ENCODE data around the gene ENOSF1.
"Not testable (repeated sequence)": the region's sequence is repeated elsewhere in the genome, so short reads cannot be mapped to it uniquely, and the experiment has no call there.

The ENOSF1 gene

GRCh38 chr18:712401-713134 is at the start of gene ENOSF1:
ENOSF1 (minus strand) TSS chr18:712630; CDS start chr18:712587, 43 bp downstream.
- DNase-seq (ENCODE audit: low spot score in 2 of 2) = peak; percentile 74 to 93
- H3K9me3 Mint-ChIP-seq = no peaks in the 10 kb centered on the region
- peak within 1 kb of the TSS; percentile 95 for H3K27ac Mint-ChIP-seq
- H3K4me1 Mint-ChIP-seq = peaks cover 64% of the 10 kb centered on the region
- peak within 1 kb of the TSS; percentile 85 for H3K4me3 Mint-ChIP-seq
- peak; percentile 81 for ATAC-seq
- peaks cover 77% of the 10 kb centered on the region for H3K36me3 Mint-ChIP-seq

- not testable (repeated sequence) for ATAC-seq; DNase-seq (ENCODE audit: low spot score in 2 of 2); H3K4me3 Mint-ChIP-seq; H3K9me3 Mint-ChIP-seq; H3K27ac Mint-ChIP-seq
- peaks cover 46% of the 10 kb centered on the region for H3K36me3 Mint-ChIP-seq
- peaks cover 20% of the 10 kb centered on the region for H3K4me1 Mint-ChIP-seq
Observed at GRCh38 chr18:759864-760263, 47.4 kb upstream of the ENOSF1 start.

- Mint-ChIP-seq H3K4me3 (no peak overlapping the region), H3K27ac (no peak overlapping the region), H3K9me3 (no peaks in the 10 kb centered on the region), H3K36me3 (peaks cover 78% of the 10 kb centered on the region), H3K4me1 (no peaks in the 10 kb centered on the region)
- DNase-seq (ENCODE audit: low spot score in 2 of 2) = no peak
- ATAC-seq = no peak
Observed at GRCh38 chr18:755506-755905, 43.1 kb upstream of the ENOSF1 start.

GRCh38 chr18:754656-755055 is 42.2 kb upstream of the ENOSF1 start:
- DNase-seq (ENCODE audit: low spot score in 2 of 2) (no peak), ATAC-seq (no peak)
- peaks cover 82% of the 10 kb centered on the region for H3K36me3 Mint-ChIP-seq
- no peaks in the 10 kb centered on the region for H3K4me1 Mint-ChIP-seq
- H3K27ac Mint-ChIP-seq = peak overlapping the region; percentile 8
- H3K9me3 Mint-ChIP-seq = no peaks in the 10 kb centered on the region
- H3K4me3 Mint-ChIP-seq = no peak overlapping the region

DNA sequence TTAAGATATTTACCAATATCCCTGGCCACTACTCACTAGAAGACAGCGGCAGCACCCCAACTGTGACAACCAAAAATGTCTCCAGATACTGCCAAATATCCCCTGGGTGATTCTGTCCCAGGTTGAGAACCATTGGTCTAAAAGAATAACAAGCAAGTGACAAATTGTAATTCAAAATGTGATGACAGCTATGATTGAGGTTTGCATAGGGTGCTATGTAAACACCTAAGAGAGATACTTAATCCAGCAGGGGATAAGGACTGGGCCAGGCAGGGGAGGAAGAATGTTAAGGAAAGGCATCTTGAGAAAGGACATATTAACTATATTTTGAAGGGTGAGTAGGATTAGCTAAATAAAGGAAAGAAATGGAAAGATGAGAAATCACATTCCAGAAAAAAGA is 38.0 kb upstream of the ENOSF1 start:
- H3K9me3 Mint-ChIP-seq = no peaks in the 10 kb centered on the region
- H3K27ac Mint-ChIP-seq = no peak overlapping the region
- DNase-seq (ENCODE audit: low spot score in 2 of 2) (no peak), ATAC-seq (no peak)
- H3K36me3 Mint-ChIP-seq = peaks cover 100% of the 10 kb centered on the region
- no peak overlapping the region for H3K4me3 Mint-ChIP-seq
- H3K4me1 Mint-ChIP-seq = no peaks in the 10 kb centered on the region

DNA sequence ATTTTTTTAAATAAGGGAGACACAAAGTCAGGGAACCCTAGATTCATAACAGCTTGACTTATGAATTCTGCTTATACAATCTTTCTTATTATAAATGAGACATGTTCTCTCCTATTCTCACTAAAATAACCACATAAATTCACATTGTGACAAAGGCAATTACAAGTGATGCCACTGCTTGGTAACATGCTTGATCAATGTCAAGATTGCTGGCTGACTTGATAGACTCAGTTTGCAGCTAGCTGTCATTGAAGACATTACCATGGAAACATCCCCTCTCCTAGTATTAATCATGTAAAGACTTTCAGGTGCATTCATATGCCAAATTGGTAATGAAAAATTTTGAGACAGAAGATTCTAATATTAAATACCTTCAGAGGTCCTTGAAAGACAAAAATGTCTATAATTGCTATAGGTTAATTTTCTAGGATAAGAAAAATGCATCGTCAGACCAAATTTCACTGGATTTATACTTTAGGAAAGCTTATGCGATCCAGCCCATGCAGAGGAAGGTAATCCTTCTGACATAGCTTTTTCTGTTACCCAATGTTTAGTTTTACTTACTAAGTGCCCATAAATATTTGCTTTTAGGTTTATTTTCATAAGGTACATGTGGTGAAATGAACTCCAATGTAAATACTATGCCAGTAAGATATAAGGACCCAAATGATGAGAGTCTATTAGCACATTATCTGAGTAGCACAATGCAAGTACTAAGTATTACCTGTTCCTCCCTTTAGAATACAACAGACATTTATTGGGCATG is 32.6 kb upstream of the ENOSF1 start:
- ATAC-seq = no peak

DNA sequence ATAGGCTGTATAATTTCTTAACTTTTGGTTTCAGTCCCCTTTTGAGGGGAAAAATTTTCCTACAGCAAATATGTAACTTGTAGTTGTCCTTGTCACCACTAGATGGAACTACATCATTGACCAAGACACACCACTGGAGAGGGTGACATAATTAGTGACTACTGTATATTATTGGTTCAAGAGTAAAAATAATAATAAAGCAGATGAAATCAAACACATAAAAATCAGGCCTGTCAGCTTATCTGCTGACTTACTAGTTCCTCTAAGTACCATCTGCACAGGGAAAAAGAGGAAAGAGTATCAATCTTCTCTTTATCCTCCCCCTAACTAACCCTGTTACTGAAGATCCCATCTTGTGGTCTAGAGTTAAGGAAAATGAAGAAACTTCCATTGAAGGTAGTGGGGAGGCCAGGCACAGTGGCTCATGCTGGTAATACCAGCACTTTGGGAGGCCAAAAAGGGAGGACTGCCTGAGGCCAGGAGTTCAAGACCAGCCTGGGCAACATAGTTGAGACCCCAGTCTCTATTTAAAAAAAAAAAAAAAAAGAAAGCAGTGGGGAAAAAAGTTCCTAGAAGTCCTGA is 29.6 kb upstream of the ENOSF1 start:
- Mint-ChIP-seq H3K36me3 (peaks cover 100% of the 10 kb centered on the region), H3K4me1 (peaks cover 6% of the 10 kb centered on the region), H3K4me3 (no peak overlapping the region), H3K9me3 (no peaks in the 10 kb centered on the region), H3K27ac (peak overlapping the region; percentile 20)
- no peak for DNase-seq (ENCODE audit: low spot score in 2 of 2)
- ATAC-seq = peak; percentile 63

More for the DNA sequence above, 32.6 kb upstream of the ENOSF1 start:
- Mint-ChIP-seq H3K4me1 (peaks cover 6% of the 10 kb centered on the region), H3K4me3 (no peak overlapping the region), H3K9me3 (no peaks in the 10 kb centered on the region), H3K36me3 (peaks cover 100% of the 10 kb centered on the region), H3K27ac (no peak overlapping the region)
- no peak for DNase-seq (ENCODE audit: low spot score in 2 of 2)

GRCh38 chr18:732371-732770 is 19.9 kb upstream of the ENOSF1 start:
- no peak overlapping the region for H3K4me3 Mint-ChIP-seq
- H3K9me3 Mint-ChIP-seq = no peaks in the 10 kb centered on the region
- peaks cover 100% of the 10 kb centered on the region for H3K36me3 Mint-ChIP-seq
- H3K4me1 Mint-ChIP-seq = peaks cover 10% of the 10 kb centered on the region
- ATAC-seq = no peak
- H3K27ac Mint-ChIP-seq = peak overlapping the region; percentile 40
- no peak for DNase-seq (ENCODE audit: low spot score in 2 of 2)

GRCh38 chr18:731185-731584 is 18.8 kb upstream of the ENOSF1 start:
- ATAC-seq = no peak
- H3K9me3 Mint-ChIP-seq = no peaks in the 10 kb centered on the region
- no peak for DNase-seq (ENCODE audit: low spot score in 2 of 2)
- peaks cover 10% of the 10 kb centered on the region for H3K4me1 Mint-ChIP-seq
- H3K27ac Mint-ChIP-seq = peak overlapping the region; percentile 20
- H3K36me3 Mint-ChIP-seq = peaks cover 100% of the 10 kb centered on the region
- no peak overlapping the region for H3K4me3 Mint-ChIP-seq

DNA sequence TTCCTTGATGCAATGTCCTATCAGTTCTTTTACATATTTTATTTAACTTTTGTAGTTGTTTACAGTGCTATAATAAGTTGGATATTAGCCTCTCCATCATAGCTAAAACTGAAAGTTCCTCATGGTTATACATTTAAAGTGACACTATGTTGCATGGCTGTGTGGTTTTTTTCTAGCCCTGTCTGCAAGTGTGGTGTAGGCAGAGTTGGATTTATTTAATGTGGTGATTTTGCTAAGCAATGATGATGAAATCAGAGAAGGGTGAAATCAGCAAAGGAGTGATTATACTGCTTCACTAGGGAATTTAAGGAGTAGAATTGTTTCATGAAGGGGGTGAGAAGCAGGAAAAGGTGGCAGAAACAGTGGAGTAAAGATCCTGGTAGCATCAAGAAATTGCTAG is 18.3 kb upstream of the ENOSF1 start:
- peaks cover 10% of the 10 kb centered on the region for H3K4me1 Mint-ChIP-seq
- no peaks in the 10 kb centered on the region for H3K9me3 Mint-ChIP-seq
- H3K36me3 Mint-ChIP-seq = peaks cover 100% of the 10 kb centered on the region
- H3K27ac Mint-ChIP-seq = peak overlapping the region; percentile 20
- ATAC-seq = no peak
- H3K4me3 Mint-ChIP-seq = no peak overlapping the region
- no peak for DNase-seq (ENCODE audit: low spot score in 2 of 2)

DNA sequence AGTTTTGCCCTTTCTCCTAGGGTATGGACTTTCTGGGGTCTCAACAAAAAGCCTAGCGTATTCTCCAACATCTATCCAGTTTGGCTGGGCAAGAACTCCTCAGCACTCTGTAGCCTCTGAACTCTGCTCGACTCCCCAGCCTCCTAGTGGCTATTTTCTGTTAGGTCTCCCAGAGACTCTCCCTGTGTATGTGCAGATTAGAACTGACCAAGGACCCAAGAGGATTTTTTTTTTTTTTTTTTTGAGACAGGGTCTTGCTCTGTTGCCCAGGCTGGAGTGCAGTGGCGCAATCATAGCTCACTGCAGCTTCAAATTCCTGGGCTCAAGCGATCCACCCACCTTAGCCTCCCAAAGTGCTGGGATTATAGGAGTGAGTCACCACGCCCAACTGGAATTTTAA is 17.7 kb upstream of the ENOSF1 start:
- not testable (repeated sequence) for H3K4me3 Mint-ChIP-seq; H3K9me3 Mint-ChIP-seq; DNase-seq (ENCODE audit: low spot score in 2 of 2); H3K27ac Mint-ChIP-seq
- Mint-ChIP-seq H3K4me1 (peaks cover 10% of the 10 kb centered on the region), H3K36me3 (peaks cover 100% of the 10 kb centered on the region)
- ATAC-seq = peak; percentile 66

DNA sequence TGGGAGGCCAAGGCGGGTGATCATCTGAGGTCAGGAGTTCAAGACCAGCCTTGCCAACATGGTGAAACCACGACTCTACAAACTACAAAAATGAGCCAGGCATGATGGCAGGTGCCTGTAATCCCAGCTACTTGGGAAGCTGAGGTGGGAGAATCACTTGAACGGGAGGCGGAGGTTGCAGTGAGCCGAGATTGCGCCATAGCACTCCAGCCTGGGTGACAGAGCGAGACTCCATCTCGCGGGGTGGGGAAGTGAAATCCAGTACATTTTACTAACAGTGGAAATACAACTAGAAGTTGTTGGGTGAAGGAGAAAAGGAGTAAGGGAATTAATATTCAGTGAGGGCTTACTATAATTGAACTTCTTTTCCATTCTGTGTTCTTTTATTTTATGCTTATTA is 13.2 kb upstream of the ENOSF1 start:
- DNase-seq (ENCODE audit: low spot score in 2 of 2) (no peak), ATAC-seq (no peak)
- peak overlapping the region; percentile 63 for H3K27ac Mint-ChIP-seq
- peaks cover 90% of the 10 kb centered on the region for H3K36me3 Mint-ChIP-seq
- peaks cover 2% of the 10 kb centered on the region for H3K4me1 Mint-ChIP-seq
- no peaks in the 10 kb centered on the region for H3K9me3 Mint-ChIP-seq
- H3K4me3 Mint-ChIP-seq = no peak overlapping the region

GRCh38 chr18:723541-724080 is 11.2 kb upstream of the ENOSF1 start:
- ATAC-seq (no peak), DNase-seq (ENCODE audit: low spot score in 2 of 2) (no peak)
- Mint-ChIP-seq H3K4me1 (no peaks in the 10 kb centered on the region), H3K27ac (peak overlapping the region; percentile 43), H3K4me3 (no peak overlapping the region), H3K36me3 (peaks cover 80% of the 10 kb centered on the region), H3K9me3 (no peaks in the 10 kb centered on the region)

GRCh38 chr18:717003-717402 is 4.6 kb upstream of the ENOSF1 start:
- ATAC-seq (no peak), DNase-seq (ENCODE audit: low spot score in 2 of 2) (no peak)
- H3K9me3 Mint-ChIP-seq = no peaks in the 10 kb centered on the region
- H3K27ac Mint-ChIP-seq = peak overlapping the region; percentile 87
- H3K36me3 Mint-ChIP-seq = peaks cover 50% of the 10 kb centered on the region
- H3K4me1 Mint-ChIP-seq = peaks cover 30% of the 10 kb centered on the region
- H3K4me3 Mint-ChIP-seq = no peak overlapping the region

DNA sequence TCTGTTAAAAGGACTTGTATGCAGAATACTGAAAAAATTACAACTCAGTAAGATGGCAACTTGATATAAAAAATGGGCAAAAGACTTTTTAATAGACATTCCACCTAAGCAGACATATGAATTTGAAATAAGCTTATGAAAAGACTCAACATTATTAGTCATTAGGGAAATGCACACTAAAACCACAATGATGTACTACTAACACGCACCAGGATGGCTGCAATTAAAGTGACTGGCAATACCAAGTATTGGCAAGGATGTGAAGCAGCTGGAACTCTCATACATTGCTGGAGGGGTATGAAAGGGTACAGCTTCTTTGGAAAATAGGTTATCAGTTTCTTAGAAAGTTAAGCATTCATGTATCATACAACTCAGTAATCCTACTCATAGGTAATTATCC is 3.2 kb upstream of the ENOSF1 start:
- Mint-ChIP-seq H3K36me3 (peaks cover 61% of the 10 kb centered on the region), H3K4me1 (peaks cover 40% of the 10 kb centered on the region), H3K9me3 (no peaks in the 10 kb centered on the region), H3K4me3 (peak overlapping the region; percentile 52), H3K27ac (peak overlapping the region; percentile 87)
- peak; percentile 79 for ATAC-seq
- no peak for DNase-seq (ENCODE audit: low spot score in 2 of 2)
